Measurements from ENCODE around the gene BMP6. TPM values are rescaled to one million over a fixed set of nuclear protein-coding genes. Genes with fewer than 3 reads are reported as not detected.

BMP6 gene
- total RNA-seq, 1 experiment from 2014 or later, result 1.6 TPM

- no peaks in the 10 kb centered on the region for H3K9me2 ChIP-seq (ENCODE audit: insufficient read depth)
- no TSS peak for BruUV-seq (replicated peaks)
- ChIA-PET POLR2A (interaction anchor here (0.6 kb wide), 1 partner anchor 196 kb away, joined by 3 read pairs; no protein-coding TSS in a partner anchor), RAD21 (ENCODE audit: low non-redundant PET in 1 of 2, low total read pairs in 2 of 2, uncharacterized antibody in 2 of 2, unreplicated experiment in 2 of 2) (interaction anchor here in 1 of 2 experiments (1.0 kb wide), 1 partner anchor 66 kb away, joined by 3 read pairs; no protein-coding TSS in a partner anchor), CTCF (interaction anchor here (1.7 to 2.1 kb wide), 2 partner anchors 91 to 141 kb away, joined by 5 to 16 read pairs; no protein-coding TSS in a partner anchor)
- H3K27ac ChIP-seq (ENCODE audit: low read depth, low read length), result no peak overlapping the region
- intact Hi-C loops (cut with micrococcal nuclease), result no loop called here
- no peaks in the 10 kb centered on the region for H3K79me2 ChIP-seq (ENCODE audit: insufficient read depth, low read length)
- TF ChIP-seq CEBPB (IDR thresholded peaks at IDR 0.05; ENCODE audit: low read depth) (no peak), FOSL1 (IDR thresholded peaks at IDR 0.05; ENCODE audit: low read depth) (no peak), YY1 (IDR thresholded peaks at IDR 0.05; ENCODE audit: extremely low read depth, insufficient replicate concordance, low read depth, low read length) (no peak), SP1 (IDR thresholded peaks at IDR 0.05; ENCODE audit: low read depth) (no peak), EZH2 (IDR thresholded peaks at IDR 0.05) (no peak), POLR2AphosphoS5 (IDR thresholded peaks at IDR 0.05; ENCODE audit: low read depth, low read length) (no peak), POLR2A (IDR thresholded peaks at IDR 0.05; ENCODE audit: borderline replicate concordance, extremely low read depth, insufficient read depth, insufficient read length) (no peak), ZNF274 (IDR thresholded peaks at IDR 0.05; ENCODE audit: low read depth, low read length) (no peak), REST (IDR thresholded peaks at IDR 0.05; ENCODE audit: low read depth) (no peak)
- TF ChIP-seq, protein P1, sequence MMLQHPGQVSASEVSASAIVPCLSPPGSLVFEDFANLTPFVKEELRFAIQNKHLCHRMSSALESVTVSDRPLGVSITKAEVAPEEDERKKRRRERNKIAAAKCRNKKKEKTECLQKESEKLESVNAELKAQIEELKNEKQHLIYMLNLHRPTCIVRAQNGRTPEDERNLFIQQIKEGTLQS (IDR thresholded peaks at IDR 0.05), result no peak
- TF ChIP-seq, protein P2, sequence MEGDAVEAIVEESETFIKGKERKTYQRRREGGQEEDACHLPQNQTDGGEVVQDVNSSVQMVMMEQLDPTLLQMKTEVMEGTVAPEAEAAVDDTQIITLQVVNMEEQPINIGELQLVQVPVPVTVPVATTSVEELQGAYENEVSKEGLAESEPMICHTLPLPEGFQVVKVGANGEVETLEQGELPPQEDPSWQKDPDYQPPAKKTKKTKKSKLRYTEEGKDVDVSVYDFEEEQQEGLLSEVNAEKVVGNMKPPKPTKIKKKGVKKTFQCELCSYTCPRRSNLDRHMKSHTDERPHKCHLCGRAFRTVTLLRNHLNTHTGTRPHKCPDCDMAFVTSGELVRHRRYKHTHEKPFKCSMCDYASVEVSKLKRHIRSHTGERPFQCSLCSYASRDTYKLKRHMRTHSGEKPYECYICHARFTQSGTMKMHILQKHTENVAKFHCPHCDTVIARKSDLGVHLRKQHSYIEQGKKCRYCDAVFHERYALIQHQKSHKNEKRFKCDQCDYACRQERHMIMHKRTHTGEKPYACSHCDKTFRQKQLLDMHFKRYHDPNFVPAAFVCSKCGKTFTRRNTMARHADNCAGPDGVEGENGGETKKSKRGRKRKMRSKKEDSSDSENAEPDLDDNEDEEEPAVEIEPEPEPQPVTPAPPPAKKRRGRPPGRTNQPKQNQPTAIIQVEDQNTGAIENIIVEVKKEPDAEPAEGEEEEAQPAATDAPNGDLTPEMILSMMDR (IDR thresholded peaks at IDR 0.05 in 2 of 3, conservative IDR thresholded peaks at IDR 0.05 in 1 of 3; ENCODE audit: borderline replicate concordance in 1 of 3, insufficient read depth in 1 of 3, low read depth in 2 of 3, low read length in 2 of 3), result no peak
- H3K36me3 ChIP-seq (ENCODE audit: control insufficient read depth in 1 of 2, insufficient read depth in 2 of 2, low read length in 2 of 2), result no peaks in the 10 kb centered on the region
- no peaks in the 10 kb centered on the region for H3K9me3 ChIP-seq (ENCODE audit: control insufficient read depth in 1 of 2, insufficient read depth in 1 of 2, low read depth in 1 of 2, low read length in 2 of 2)
- H3K4me1 ChIP-seq (ENCODE audit: control insufficient read depth in 1 of 2, insufficient read depth in 2 of 2, low read length in 2 of 2), result no peaks in the 10 kb centered on the region
- no peak for ATAC-seq
- H2AFZ ChIP-seq (ENCODE audit: low read depth, low read length, poor library complexity, severe bottlenecking), result no peak overlapping the region
- H4K20me1 ChIP-seq (ENCODE audit: insufficient read depth), result no peaks in the 10 kb centered on the region
- no peaks in the 10 kb centered on the region for H3K27me3 ChIP-seq (ENCODE audit: insufficient read depth, low read length)
- H3K4me3 ChIP-seq (replicated peaks in 1 of 2; ENCODE audit: low read depth in 1 of 2, low read length in 2 of 2), result no peak overlapping the region
- H3K9ac ChIP-seq (ENCODE audit: low read length), result no peak overlapping the region
- no peak for DNase-seq (ENCODE audit: low read depth, low spot score)
- no peak overlapping the region for H3K4me2 ChIP-seq (ENCODE audit: low read length)
These were observed 87.3 kb downstream of the BMP6 start for GRCh38 chr6:7813193-7813592.

All from HCT116 (cell line).